HL-60 (cell line): Measurements from ENCODE around the gene RAP1GAP.
A peak's percentile ranks its signal among the peaks of the same experiment; 100 is the strongest.

Experiments used
- DNase-seq, 2 experiments: peaks; one replicate each; pipeline ENCODE4 v3.0.0-alpha.2; 2010 to 2020; ENCODE audit warnings: low read depth in 1 of 2, low spot score in 1 of 2
- H3K27ac ChIP-seq: fragments of 250-450 bp; sonication (Bioruptor Pico); replicated peaks from 2 replicates; pipeline ENCODE4 v1.5.1; 2020; ENCODE audit warnings: mild to moderate bottlenecking, moderate library complexity
- H3K27me3 ChIP-seq: fragments of 250-450 bp; sonication (Bioruptor Pico); 2 replicates; pipeline ENCODE4 v1.5.1; 2021; ENCODE audit warnings: mild to moderate bottlenecking, moderate library complexity; ENCODE audit not compliant: insufficient read depth, poor library complexity, severe bottlenecking
- H3K4me3 ChIP-seq: replicated peaks from 2 replicates; pipeline ENCODE4 v1.5.1; 2011; ENCODE audit warnings: mild to moderate bottlenecking, control low read depth, low read length; ENCODE audit not compliant: insufficient read depth
- CTCF ChIP-seq: IDR thresholded peaks from one replicate; pipeline ENCODE4 v1.5.1; 2011; ENCODE audit warnings: low read length, control low read depth, inconsistent platforms; ENCODE audit not compliant: insufficient read depth
- GABPA ChIP-seq: IDR thresholded peaks from 2 replicates; pipeline ENCODE4 v1.6.1; 2012; ENCODE audit warnings: low read depth
- POLR2AphosphoS5 ChIP-seq: IDR thresholded peaks from 2 replicates; pipeline ENCODE4 v1.6.1; 2012; ENCODE audit warnings: low read depth
- REST ChIP-seq: IDR thresholded peaks from 2 replicates; pipeline ENCODE4 v1.6.1; 2012; ENCODE audit warnings: low read depth; ENCODE audit not compliant: insufficient replicate concordance
- SPI1 ChIP-seq: IDR thresholded peaks from 2 replicates; pipeline ENCODE4 v1.6.1; 2012; ENCODE audit warnings: low read depth, mild to moderate bottlenecking, borderline replicate concordance

RAP1GAP gene

GRCh38 chr1:21667348-21668231 lies 1.6 kb downstream of the RAP1GAP start:
- no peak for DNase-seq
- TF ChIP-seq REST (no peak), SPI1 (no peak), POLR2AphosphoS5 (no peak), GABPA (no peak), CTCF (no peak)
- Histone ChIP-seq H3K27ac (no peak overlapping the region), H3K4me3 (no peak overlapping the region), H3K27me3 (no peaks in the 10 kb centered on the region)

- Histone ChIP-seq H3K4me3 (no peak overlapping the region), H3K27me3 (no peaks in the 10 kb centered on the region), H3K27ac (peak overlapping the region; percentile 52; the same call in 1 of the 2 replicates)
- DNase-seq = no peak
- TF ChIP-seq REST (no peak), POLR2AphosphoS5 (no peak), SPI1 (no peak), GABPA (no peak), CTCF (no peak)
Measured at GRCh38 chr1:21666576-21667320, 2.4 kb downstream of the RAP1GAP start.

- Histone ChIP-seq H3K27me3 (no peaks in the 10 kb centered on the region), H3K27ac (peak overlapping the region; percentile 52), H3K4me3 (no peak overlapping the region)
- TF ChIP-seq GABPA = no peak
- TF ChIP-seq SPI1 = peak; percentile 30; the same call in 1 of the 2 replicates
- peak in 1 of 2 experiments; percentile 68 for DNase-seq
Measured at GRCh38 chr1:21665711-21666575, 3.2 kb downstream of the RAP1GAP start.
